ENCODE measurements around the gene CRELD1. TPM values are rescaled to one million over a fixed set of nuclear protein-coding genes. Genes with fewer than 3 reads are reported as not detected.

Gene CRELD1
- total and polyA plus RNA-seq, 2 of the 13 experiments (the other 11 are each of a cell fraction or from before 2014, with no cell fraction given) = 27.1 to 61.9 TPM

DNA sequence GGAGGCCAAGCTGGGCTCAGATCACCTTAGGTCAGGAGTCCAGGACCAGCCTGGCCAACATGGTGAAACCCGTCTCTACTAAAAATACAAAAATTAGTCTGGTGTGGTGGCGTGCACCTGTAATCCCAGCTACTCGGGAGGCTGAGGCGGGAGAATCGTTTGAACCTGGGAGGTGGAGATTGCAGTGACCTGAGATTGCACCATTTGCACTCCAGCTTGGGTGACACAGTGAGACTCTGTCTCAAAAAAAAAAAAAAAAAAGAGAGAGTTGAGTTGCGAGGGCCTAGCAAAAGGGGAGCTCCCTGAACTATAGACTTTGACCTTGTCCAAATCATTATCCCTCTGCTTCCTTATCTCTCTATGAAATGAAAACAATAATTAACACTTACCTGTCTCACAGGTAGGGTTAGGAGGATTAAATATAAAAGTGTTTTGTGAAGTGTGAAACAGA, 32.6 kb upstream of the CRELD1 start (continued):
- peak; percentile 93; the same call in 1 of the 2 replicates for TF ChIP-seq ZBTB3 (CRISPR knock-in tag; IDR thresholded peaks at IDR 0.05; ENCODE audit: borderline replicate concordance, low read depth)
- peak; percentile 76 for TF ChIP-seq POGZ (CRISPR knock-in tag; IDR thresholded peaks at IDR 0.05)
- peak; percentile 71; the same call in 1 of the 2 replicates for TF ChIP-seq KDM6A (CRISPR knock-in tag; IDR thresholded peaks at IDR 0.05; ENCODE audit: low read depth)
- peak; percentile 40; the same call in 1 of the 2 replicates for TF ChIP-seq RFXAP (CRISPR knock-in tag; IDR thresholded peaks at IDR 0.05; ENCODE audit: borderline replicate concordance)
- peak; percentile 62; the same call in 1 of the 2 replicates for TF ChIP-seq GATA4 (IDR thresholded peaks at IDR 0.05; ENCODE audit: borderline replicate concordance, low read depth)
- TF ChIP-seq SAP130 (CRISPR knock-in tag; IDR thresholded peaks at IDR 0.05; ENCODE audit: low read depth) = peak; percentile 53
- TF ChIP-seq, protein P1, sequence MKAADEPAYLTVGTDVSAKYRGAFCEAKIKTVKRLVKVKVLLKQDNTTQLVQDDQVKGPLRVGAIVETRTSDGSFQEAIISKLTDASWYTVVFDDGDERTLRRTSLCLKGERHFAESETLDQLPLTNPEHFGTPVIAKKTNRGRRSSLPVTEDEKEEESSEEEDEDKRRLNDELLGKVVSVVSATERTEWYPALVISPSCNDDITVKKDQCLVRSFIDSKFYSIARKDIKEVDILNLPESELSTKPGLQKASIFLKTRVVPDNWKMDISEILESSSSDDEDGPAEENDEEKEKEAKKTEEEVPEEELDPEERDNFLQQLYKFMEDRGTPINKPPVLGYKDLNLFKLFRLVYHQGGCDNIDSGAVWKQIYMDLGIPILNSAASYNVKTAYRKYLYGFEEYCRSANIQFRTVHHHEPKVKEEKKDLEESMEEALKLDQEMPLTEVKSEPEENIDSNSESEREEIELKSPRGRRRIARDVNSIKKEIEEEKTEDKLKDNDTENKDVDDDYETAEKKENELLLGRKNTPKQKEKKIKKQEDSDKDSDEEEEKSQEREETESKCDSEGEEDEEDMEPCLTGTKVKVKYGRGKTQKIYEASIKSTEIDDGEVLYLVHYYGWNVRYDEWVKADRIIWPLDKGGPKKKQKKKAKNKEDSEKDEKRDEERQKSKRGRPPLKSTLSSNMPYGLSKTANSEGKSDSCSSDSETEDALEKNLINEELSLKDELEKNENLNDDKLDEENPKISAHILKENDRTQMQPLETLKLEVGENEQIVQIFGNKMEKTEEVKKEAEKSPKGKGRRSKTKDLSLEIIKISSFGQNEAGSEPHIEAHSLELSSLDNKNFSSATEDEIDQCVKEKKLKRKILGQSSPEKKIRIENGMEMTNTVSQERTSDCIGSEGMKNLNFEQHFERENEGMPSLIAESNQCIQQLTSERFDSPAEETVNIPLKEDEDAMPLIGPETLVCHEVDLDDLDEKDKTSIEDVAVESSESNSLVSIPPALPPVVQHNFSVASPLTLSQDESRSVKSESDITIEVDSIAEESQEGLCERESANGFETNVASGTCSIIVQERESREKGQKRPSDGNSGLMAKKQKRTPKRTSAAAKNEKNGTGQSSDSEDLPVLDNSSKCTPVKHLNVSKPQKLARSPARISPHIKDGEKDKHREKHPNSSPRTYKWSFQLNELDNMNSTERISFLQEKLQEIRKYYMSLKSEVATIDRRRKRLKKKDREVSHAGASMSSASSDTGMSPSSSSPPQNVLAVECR (CRISPR knock-in tag; IDR thresholded peaks at IDR 0.05; ENCODE audit: borderline replicate concordance) = peak; percentile 38; the same call in 1 of the 2 replicates
- TF ChIP-seq ZNF3 (CRISPR knock-in tag; IDR thresholded peaks at IDR 0.05) = peak; percentile 76; the same call in 1 of the 2 replicates
- TF ChIP-seq MED13 (CRISPR knock-in tag; IDR thresholded peaks at IDR 0.05) = 0 out of 2 replicates have a peak, but pooled peaks have one; percentile 49
- TF ChIP-seq, protein P2, sequence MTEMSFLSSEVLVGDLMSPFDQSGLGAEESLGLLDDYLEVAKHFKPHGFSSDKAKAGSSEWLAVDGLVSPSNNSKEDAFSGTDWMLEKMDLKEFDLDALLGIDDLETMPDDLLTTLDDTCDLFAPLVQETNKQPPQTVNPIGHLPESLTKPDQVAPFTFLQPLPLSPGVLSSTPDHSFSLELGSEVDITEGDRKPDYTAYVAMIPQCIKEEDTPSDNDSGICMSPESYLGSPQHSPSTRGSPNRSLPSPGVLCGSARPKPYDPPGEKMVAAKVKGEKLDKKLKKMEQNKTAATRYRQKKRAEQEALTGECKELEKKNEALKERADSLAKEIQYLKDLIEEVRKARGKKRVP (CRISPR knock-in tag; IDR thresholded peaks at IDR 0.05) = peak in 1 of 2 experiments; percentile 88; a peak in 2 of 4 replicates
- TF ChIP-seq, protein P3, sequence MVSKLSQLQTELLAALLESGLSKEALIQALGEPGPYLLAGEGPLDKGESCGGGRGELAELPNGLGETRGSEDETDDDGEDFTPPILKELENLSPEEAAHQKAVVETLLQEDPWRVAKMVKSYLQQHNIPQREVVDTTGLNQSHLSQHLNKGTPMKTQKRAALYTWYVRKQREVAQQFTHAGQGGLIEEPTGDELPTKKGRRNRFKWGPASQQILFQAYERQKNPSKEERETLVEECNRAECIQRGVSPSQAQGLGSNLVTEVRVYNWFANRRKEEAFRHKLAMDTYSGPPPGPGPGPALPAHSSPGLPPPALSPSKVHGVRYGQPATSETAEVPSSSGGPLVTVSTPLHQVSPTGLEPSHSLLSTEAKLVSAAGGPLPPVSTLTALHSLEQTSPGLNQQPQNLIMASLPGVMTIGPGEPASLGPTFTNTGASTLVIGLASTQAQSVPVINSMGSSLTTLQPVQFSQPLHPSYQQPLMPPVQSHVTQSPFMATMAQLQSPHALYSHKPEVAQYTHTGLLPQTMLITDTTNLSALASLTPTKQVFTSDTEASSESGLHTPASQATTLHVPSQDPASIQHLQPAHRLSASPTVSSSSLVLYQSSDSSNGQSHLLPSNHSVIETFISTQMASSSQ (IDR thresholded peaks at IDR 0.05; ENCODE audit: low read depth) = peak; percentile 53; the same call in 1 of the 2 replicates
- TF ChIP-seq, protein P3 (CRISPR knock-in tag; IDR thresholded peaks at IDR 0.05; ENCODE audit: borderline replicate concordance) = peak; percentile 48; the same call in 1 of the 2 replicates
- peak; percentile 61; the same call in 1 of the 2 replicates for TF ChIP-seq GFI1 (CRISPR knock-in tag; IDR thresholded peaks at IDR 0.05; ENCODE audit: borderline replicate concordance)
- peak; percentile 69 for TF ChIP-seq ZMYM4 (CRISPR knock-in tag; IDR thresholded peaks at IDR 0.05)
- TF ChIP-seq CHD4 (IDR thresholded peaks at IDR 0.05; ENCODE audit: borderline replicate concordance, low read length) = peak; percentile 61; the same call in 1 of the 2 replicates
- peak; percentile 90 for TF ChIP-seq HNF4A (CRISPR knock-in tag; IDR thresholded peaks at IDR 0.05)
- TF ChIP-seq HOXA3 (CRISPR knock-in tag; IDR thresholded peaks at IDR 0.05) = peak; percentile 44; the same call in 1 of the 2 replicates
- peak; percentile 71 for TF ChIP-seq MED1 (CRISPR knock-in tag; IDR thresholded peaks at IDR 0.05)
- peak; percentile 80 for TF ChIP-seq ZNF282 (IDR thresholded peaks at IDR 0.05; ENCODE audit: partially characterized antibody)
